ENCODE data around the gene PPIE.

GRCh38 chr1:39776886-39777285 lies 38.2 kb downstream of the PPIE start:
- no peak for TF ChIP-seq CTCF (IDR thresholded peaks at IDR 0.05)
- no peak for TF ChIP-seq GABPA (IDR thresholded peaks at IDR 0.05; ENCODE audit: low read depth)
- no peak for TF ChIP-seq RCOR1 (IDR thresholded peaks at IDR 0.05; ENCODE audit: low read length)
- TF ChIP-seq POLR2AphosphoS5 (IDR thresholded peaks at IDR 0.05; ENCODE audit: low read depth, low read length), result no peak
- no peak for TF ChIP-seq EP300 (IDR thresholded peaks at IDR 0.05; ENCODE audit: borderline replicate concordance in 1 of 2, low read depth in 1 of 2, low read length in 1 of 2)
- no peak for TF ChIP-seq SMC3 (IDR thresholded peaks at IDR 0.05; ENCODE audit: low read depth, low read length)
- no peak for TF ChIP-seq JUND (IDR thresholded peaks at IDR 0.05)
- TF ChIP-seq ZBTB33 (IDR thresholded peaks at IDR 0.05; ENCODE audit: borderline replicate concordance, low read depth), result no peak

All from SK-N-SH (cell line).